AG09319 (cell line): ENCODE measurements around the gene FOXJ3.

ENCODE experiments used
- DNase-seq: peaks from one replicate; pipeline ENCODE4 v3.0.0-alpha.2; 2010; ENCODE audit warnings: low read depth; ENCODE audit errors: extremely low read depth
- TF ChIP-seq, protein P1 (sequence below): IDR thresholded peaks from 2 replicates; pipeline ENCODE4 v1.5.1; 2011; ENCODE audit warnings: low read depth, mild to moderate bottlenecking, inconsistent platforms, low read length, moderate library complexity

FOXJ3 gene

GRCh38 chr1:42350086-42350485 lies 15.1 kb upstream of the FOXJ3 start:
- TF ChIP-seq, protein P1, sequence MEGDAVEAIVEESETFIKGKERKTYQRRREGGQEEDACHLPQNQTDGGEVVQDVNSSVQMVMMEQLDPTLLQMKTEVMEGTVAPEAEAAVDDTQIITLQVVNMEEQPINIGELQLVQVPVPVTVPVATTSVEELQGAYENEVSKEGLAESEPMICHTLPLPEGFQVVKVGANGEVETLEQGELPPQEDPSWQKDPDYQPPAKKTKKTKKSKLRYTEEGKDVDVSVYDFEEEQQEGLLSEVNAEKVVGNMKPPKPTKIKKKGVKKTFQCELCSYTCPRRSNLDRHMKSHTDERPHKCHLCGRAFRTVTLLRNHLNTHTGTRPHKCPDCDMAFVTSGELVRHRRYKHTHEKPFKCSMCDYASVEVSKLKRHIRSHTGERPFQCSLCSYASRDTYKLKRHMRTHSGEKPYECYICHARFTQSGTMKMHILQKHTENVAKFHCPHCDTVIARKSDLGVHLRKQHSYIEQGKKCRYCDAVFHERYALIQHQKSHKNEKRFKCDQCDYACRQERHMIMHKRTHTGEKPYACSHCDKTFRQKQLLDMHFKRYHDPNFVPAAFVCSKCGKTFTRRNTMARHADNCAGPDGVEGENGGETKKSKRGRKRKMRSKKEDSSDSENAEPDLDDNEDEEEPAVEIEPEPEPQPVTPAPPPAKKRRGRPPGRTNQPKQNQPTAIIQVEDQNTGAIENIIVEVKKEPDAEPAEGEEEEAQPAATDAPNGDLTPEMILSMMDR: no peak
- no peak for DNase-seq

DNA sequence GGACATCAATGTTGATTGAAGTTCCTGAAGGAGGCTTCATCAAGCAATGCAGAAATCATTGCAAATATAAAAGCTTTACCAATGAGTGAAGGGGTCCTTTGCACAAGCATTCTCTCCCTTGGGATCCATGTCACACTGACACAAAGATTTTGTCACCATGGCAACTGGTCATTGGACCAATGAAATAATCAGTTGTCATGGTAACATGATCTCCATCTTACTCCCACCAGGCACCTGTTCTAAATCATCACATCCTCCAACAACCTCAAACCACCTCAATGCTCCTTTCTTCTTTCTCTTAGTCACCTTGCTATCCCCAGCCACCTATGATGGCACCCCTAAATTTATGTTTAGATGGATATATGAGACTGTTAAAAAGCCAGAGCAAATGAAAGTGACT lies 13.5 kb upstream of the FOXJ3 start:
- DNase-seq: no peak

DNA sequence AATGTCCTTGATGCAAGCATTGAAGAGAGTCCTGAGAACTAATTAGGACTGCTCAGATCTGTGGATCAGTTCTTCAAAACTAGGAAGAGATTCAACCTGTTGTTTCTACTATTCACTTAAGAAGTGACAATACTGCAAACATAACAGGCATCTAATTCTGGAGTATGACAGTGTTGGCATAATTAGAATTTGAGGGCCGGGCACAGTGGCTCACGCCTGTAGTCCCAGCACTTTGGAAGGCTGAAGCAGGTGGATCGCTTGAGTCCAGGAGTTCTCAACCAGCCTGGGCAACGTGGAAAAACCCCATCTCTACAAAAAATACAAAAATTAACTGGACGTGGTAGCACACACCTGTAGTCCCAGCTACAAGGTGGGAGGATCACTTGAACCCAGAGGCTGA lies 8.0 kb upstream of the FOXJ3 start:
- TF ChIP-seq, protein P1: no peak
- DNase-seq: no peak

More for the DNA sequence above, 13.5 kb upstream of the FOXJ3 start:
- TF ChIP-seq, protein P1: no peak

GRCh38 chr1:42340901-42341300 lies 5.9 kb upstream of the FOXJ3 start:
- DNase-seq: no peak
- TF ChIP-seq, protein P1: no peak

DNA sequence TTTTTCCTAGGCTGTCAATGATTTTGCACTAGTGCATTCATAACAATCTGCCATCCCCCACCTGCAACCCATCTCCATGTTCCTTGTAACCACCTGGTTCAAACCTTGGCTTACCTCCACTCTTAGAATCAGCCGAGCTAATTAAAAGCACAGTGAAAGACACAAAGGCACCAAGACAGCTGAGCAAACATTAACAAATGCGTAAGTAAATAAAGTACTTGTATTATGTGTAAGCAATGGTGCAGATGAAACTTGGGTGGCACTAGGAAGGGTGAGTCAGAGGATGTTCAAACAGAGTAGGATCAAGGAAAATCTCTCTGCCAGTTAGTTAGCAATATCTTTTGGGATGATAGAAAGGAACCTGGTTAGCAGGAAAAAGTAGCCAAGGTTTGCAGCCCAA lies 5.1 kb upstream of the FOXJ3 start:
- DNase-seq: no peak
- TF ChIP-seq, protein P1: no peak

- TF ChIP-seq, protein P1: no peak
- DNase-seq: no peak
Observed at GRCh38 chr1:42336978-42337377, 1.9 kb upstream of the FOXJ3 start.

DNA sequence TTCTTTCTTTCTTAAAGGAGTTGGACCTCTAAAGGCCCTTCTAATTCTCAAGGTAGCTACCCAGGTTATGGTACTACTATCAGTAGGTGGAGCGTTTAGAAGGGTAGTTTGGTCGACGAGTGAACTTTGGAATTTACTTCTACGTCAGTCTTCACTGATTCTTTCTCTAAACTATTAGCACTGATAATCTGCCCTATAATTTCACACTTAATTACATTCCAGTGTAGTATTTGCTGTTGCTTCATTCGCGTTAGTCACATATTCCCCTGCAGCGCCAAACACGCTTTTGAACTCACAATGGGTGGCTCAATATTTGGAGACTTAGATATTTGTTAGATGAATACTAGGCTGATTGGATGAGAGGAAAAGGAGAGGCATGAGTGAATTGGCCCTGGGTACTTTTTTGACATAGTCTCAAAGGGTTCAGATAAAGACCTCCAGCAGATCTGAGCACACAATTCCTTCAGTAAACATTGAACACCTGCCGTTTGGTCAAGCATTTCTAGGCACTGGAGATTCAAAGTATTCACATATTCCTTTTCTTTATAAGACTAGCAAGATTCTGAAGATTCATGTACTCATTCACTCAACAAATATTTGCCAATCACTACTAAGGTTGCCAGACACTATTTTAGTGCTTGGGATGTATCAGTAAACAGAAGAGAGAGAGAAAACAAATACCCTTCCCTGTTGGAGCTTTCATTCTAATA lies 929 bp upstream of the FOXJ3 start:
- no peak for DNase-seq
- TF ChIP-seq, protein P1: no peak
